Measurements from ENCODE around the gene GALNT2.

The GALNT2 gene

DNA sequence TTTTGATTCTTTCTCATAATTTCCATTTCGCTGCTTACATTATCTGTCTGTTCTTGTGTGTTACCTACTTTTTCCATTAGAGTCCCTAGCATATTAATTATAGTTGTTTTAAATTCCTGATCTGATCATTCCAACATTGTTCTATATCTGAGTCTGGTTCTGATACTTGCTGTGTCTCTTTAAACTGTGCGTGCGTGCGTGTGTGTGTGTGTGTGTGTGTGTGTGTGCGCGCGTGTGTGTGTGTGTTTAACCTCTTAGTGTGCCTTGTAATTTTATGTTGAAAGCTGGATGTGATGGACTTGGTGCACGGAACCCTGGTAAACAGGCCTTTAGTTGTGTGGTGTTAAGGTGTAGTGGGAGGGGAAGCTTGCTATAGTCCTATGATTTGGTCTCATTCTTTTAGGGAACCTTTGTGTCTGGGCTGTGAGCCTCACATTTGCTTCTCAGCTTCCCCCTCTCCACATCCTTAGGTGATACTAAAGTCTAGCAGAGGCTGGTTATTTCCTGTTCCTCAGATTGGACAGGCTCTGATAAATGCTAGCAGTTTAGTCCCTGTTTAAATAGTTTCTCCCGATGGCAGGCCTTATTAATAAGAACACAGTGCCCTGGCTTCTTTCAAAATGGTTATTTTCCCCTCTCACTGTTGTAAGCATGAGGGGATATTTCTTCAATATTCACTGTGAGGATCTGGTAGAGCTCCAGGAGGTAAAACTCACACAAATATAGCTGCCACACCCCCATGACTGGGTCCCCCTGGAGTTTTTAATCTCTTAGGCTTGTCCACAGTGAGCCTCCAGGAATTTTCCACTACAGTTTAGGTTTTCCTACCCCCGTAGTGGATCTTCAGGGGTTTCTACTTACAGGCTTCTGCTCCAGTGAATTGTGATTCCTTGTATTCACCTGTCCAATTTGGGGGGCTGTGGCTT, 118.3 kb downstream of the GALNT2 start:
- H3K36me3 ChIP-seq (ENCODE audit: control insufficient read depth, insufficient read depth, low read length) = peaks cover 4% of the 10 kb centered on the region; the same call in 1 of the 2 replicates
- no peaks in the 10 kb centered on the region for H3K9me3 ChIP-seq (ENCODE audit: control insufficient read depth, insufficient read depth, low read length)
- H3K27ac ChIP-seq (ENCODE audit: low read depth, low read length) = peak overlapping the region; percentile 92
- H3K9ac ChIP-seq (ENCODE audit: low read depth, low read length) = peak overlapping the region; percentile 4; the same call in 1 of the 2 replicates
- H3K4me1 ChIP-seq (ENCODE audit: control insufficient read depth, insufficient read depth, low read length) = peaks cover 32% of the 10 kb centered on the region
- no peaks in the 10 kb centered on the region for H3K27me3 ChIP-seq (ENCODE audit: control insufficient read depth, insufficient read depth, low read length)
- no peak overlapping the region for H3K4me3 ChIP-seq (ENCODE audit: low read depth, low read length)

DNA sequence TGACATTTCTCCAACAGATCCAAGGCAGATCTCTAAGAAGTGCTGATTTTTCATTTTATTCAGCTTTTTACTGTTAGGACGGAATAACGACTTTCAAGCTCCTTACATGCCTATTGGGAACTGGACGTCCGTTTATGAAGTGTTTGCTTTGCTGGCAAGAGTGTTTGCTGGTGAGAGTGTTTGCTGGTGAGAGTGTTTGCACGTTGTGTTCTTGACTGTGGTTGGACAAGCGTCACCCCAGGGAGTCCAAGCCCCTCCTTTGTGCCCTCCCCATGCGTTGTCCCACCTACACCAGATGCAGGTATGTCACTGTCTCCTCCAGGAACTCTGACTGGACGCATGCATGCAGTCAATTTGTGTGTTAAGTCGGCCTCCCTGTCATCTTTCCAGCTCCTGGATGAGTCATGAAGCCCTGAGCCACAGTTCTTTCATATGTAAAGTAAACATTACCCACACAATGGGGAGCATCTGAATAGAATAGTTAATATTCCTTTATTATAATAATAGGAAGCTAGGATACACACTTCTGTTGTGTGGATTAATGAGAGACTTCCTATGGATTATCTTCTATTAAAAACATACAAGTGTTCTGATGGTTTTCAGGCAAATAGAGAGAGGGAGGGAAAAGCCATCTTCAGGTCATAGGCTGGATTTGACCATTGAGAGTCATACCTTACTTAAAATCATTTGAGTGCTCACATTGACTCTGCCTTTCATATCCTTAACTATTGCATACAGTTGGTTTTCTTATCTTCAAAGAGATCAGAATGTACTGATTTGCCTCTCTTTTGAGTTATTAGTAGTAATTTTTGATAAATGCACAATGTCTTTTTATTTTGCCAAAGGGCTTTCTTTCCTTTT, 119.2 kb downstream of the GALNT2 start:
- Histone ChIP-seq H3K9ac (ENCODE audit: low read depth, low read length) (0 out of 2 replicates have a peak overlapping the region, but pooled peaks have one; percentile 4), H3K36me3 (ENCODE audit: control insufficient read depth, insufficient read depth, low read length) (peaks cover 4% of the 10 kb centered on the region; the same call in 1 of the 2 replicates), H3K27ac (ENCODE audit: low read depth, low read length) (peak overlapping the region; percentile 92), H3K9me3 (ENCODE audit: control insufficient read depth, insufficient read depth, low read length) (no peaks in the 10 kb centered on the region), H3K4me1 (ENCODE audit: control insufficient read depth, insufficient read depth, low read length) (peaks cover 32% of the 10 kb centered on the region), H3K4me3 (ENCODE audit: low read depth, low read length) (peak overlapping the region; percentile 42), H3K27me3 (ENCODE audit: control insufficient read depth, insufficient read depth, low read length) (no peaks in the 10 kb centered on the region)

DNA sequence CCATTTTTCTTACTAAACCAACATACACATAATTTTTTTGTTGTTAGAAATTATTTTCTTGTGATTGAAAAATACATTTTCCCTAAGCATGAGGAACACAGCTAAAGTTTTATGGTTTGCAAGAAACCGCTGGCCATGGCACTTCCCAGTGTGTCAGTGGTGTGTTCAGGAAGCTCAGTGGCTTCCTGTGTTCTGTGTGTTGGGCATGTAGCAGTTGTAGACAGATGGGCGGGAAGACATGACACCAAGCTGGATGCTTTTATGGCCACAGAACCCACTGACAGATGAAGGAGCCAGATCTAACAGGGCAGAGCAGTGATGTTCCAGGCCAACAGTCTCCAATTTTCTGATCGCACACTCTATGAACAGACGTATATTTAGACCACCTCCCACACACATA, 119.8 kb downstream of the GALNT2 start:
- no peak overlapping the region for H3K9ac ChIP-seq (ENCODE audit: low read depth, low read length)
- no peak overlapping the region for H3K4me3 ChIP-seq (ENCODE audit: low read depth, low read length)
- no peaks in the 10 kb centered on the region for H3K9me3 ChIP-seq (ENCODE audit: control insufficient read depth, insufficient read depth, low read length)
- H3K27me3 ChIP-seq (ENCODE audit: control insufficient read depth, insufficient read depth, low read length) = no peaks in the 10 kb centered on the region
- peak overlapping the region; percentile 74 for H3K27ac ChIP-seq (ENCODE audit: low read depth, low read length)
- H3K36me3 ChIP-seq (ENCODE audit: control insufficient read depth, insufficient read depth, low read length) = peaks cover 4% of the 10 kb centered on the region; the same call in 1 of the 2 replicates
- peaks cover 32% of the 10 kb centered on the region for H3K4me1 ChIP-seq (ENCODE audit: control insufficient read depth, insufficient read depth, low read length)

DNA sequence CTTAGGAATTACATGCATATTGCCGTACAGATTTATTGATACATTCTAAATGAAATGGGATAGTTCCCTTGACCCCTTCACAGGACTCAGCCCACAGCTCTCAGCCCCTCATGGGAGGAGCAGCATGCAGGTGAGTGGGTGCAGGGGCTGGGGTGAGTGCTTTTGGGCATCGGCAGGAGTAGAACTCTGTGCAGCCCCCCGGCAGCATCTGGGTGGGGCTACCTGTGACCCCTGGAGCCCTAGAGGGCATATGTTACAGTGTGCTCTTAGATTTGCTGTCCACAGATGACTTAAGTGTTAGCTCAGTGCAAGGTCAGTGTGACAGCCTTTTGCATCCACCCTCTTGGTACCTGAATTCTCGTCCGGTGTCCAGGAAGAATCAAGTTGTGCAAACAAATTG, 120.3 kb downstream of the GALNT2 start:
- Histone ChIP-seq H3K36me3 (ENCODE audit: control insufficient read depth, insufficient read depth, low read length) (peaks cover 4% of the 10 kb centered on the region; the same call in 1 of the 2 replicates), H3K4me1 (ENCODE audit: control insufficient read depth, insufficient read depth, low read length) (peaks cover 32% of the 10 kb centered on the region), H3K4me3 (ENCODE audit: low read depth, low read length) (no peak overlapping the region)

GRCh38 chr1:230188826-230189225, 121.8 kb downstream of the GALNT2 start:
- peaks cover 36% of the 10 kb centered on the region for H3K4me1 ChIP-seq (ENCODE audit: control insufficient read depth, insufficient read depth, low read length)
- no peak overlapping the region for H3K9ac ChIP-seq (ENCODE audit: low read depth, low read length)
- no peaks in the 10 kb centered on the region for H3K9me3 ChIP-seq (ENCODE audit: control insufficient read depth, insufficient read depth, low read length)
- no peak overlapping the region for H3K4me3 ChIP-seq (ENCODE audit: low read depth, low read length)
- H3K36me3 ChIP-seq (ENCODE audit: control insufficient read depth, insufficient read depth, low read length) = peaks cover 4% of the 10 kb centered on the region; the same call in 1 of the 2 replicates
- H3K27ac ChIP-seq (ENCODE audit: low read depth, low read length) = no peak overlapping the region
- no peaks in the 10 kb centered on the region for H3K27me3 ChIP-seq (ENCODE audit: control insufficient read depth, insufficient read depth, low read length)

More for the DNA sequence above, 120.3 kb downstream of the GALNT2 start:
- no peak overlapping the region for H3K27ac ChIP-seq (ENCODE audit: low read depth, low read length)
- no peak overlapping the region for H3K9ac ChIP-seq (ENCODE audit: low read depth, low read length)
- H3K27me3 ChIP-seq (ENCODE audit: control insufficient read depth, insufficient read depth, low read length) = no peaks in the 10 kb centered on the region
- no peaks in the 10 kb centered on the region for H3K9me3 ChIP-seq (ENCODE audit: control insufficient read depth, insufficient read depth, low read length)

- no peaks in the 10 kb centered on the region for H3K27me3 ChIP-seq (ENCODE audit: control insufficient read depth, insufficient read depth, low read length)
- no peak overlapping the region for H3K4me3 ChIP-seq (ENCODE audit: low read depth, low read length)
- peaks cover 36% of the 10 kb centered on the region for H3K4me1 ChIP-seq (ENCODE audit: control insufficient read depth, insufficient read depth, low read length)
- H3K36me3 ChIP-seq (ENCODE audit: control insufficient read depth, insufficient read depth, low read length) = peaks cover 4% of the 10 kb centered on the region; the same call in 1 of the 2 replicates
- H3K9me3 ChIP-seq (ENCODE audit: control insufficient read depth, insufficient read depth, low read length) = no peaks in the 10 kb centered on the region
- H3K9ac ChIP-seq (ENCODE audit: low read depth, low read length) = no peak overlapping the region
- no peak overlapping the region for H3K27ac ChIP-seq (ENCODE audit: low read depth, low read length)
These were observed 122.3 kb downstream of the GALNT2 start for GRCh38 chr1:230189341-230189740.

GRCh38 chr1:230189824-230190223, 122.8 kb downstream of the GALNT2 start:
- Histone ChIP-seq H3K9me3 (ENCODE audit: control insufficient read depth, insufficient read depth, low read length) (no peaks in the 10 kb centered on the region), H3K27ac (ENCODE audit: low read depth, low read length) (no peak overlapping the region), H3K4me1 (ENCODE audit: control insufficient read depth, insufficient read depth, low read length) (peaks cover 35% of the 10 kb centered on the region), H3K9ac (ENCODE audit: low read depth, low read length) (no peak overlapping the region), H3K36me3 (ENCODE audit: control insufficient read depth, insufficient read depth, low read length) (peaks cover 4% of the 10 kb centered on the region; the same call in 1 of the 2 replicates), H3K27me3 (ENCODE audit: control insufficient read depth, insufficient read depth, low read length) (no peaks in the 10 kb centered on the region), H3K4me3 (ENCODE audit: low read depth, low read length) (no peak overlapping the region)

- no peak overlapping the region for H3K9ac ChIP-seq (ENCODE audit: low read depth, low read length)
- H3K27me3 ChIP-seq (ENCODE audit: control insufficient read depth, insufficient read depth, low read length) = no peaks in the 10 kb centered on the region
- no peaks in the 10 kb centered on the region for H3K9me3 ChIP-seq (ENCODE audit: control insufficient read depth, insufficient read depth, low read length)
- peaks cover 21% of the 10 kb centered on the region for H3K4me1 ChIP-seq (ENCODE audit: control insufficient read depth, insufficient read depth, low read length)
- no peak overlapping the region for H3K4me3 ChIP-seq (ENCODE audit: low read depth, low read length)
- peaks cover 4% of the 10 kb centered on the region; the same call in 1 of the 2 replicates for H3K36me3 ChIP-seq (ENCODE audit: control insufficient read depth, insufficient read depth, low read length)
- no peak overlapping the region for H3K27ac ChIP-seq (ENCODE audit: low read depth, low read length)
These were observed 124.2 kb downstream of the GALNT2 start for GRCh38 chr1:230191079-230191804.

DNA sequence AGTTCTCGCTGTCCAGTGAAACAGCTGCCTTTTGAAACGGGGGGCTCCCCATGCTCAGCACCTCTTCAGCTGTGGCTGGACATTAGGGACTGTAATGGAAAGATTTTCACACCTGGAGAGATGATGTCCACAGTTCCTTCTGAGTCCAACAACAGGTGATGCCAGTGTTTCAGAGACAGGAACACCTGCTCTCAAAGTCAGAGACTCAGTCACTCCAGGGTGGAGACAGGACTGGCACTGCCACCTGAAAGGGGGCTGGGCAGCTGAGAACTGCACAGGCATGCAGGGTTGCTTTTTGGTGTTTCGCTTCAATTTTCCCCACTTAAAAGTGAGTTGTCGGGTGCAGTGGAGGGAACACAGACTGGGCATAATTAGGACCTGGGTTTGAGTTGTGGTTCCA, 124.8 kb downstream of the GALNT2 start:
- H3K36me3 ChIP-seq (ENCODE audit: control insufficient read depth, insufficient read depth, low read length) = peaks cover 4% of the 10 kb centered on the region; the same call in 1 of the 2 replicates
- H3K27ac ChIP-seq (ENCODE audit: low read depth, low read length) = no peak overlapping the region
- H3K9ac ChIP-seq (ENCODE audit: low read depth, low read length) = no peak overlapping the region
- no peaks in the 10 kb centered on the region for H3K27me3 ChIP-seq (ENCODE audit: control insufficient read depth, insufficient read depth, low read length)
- no peak overlapping the region for H3K4me3 ChIP-seq (ENCODE audit: low read depth, low read length)
- H3K4me1 ChIP-seq (ENCODE audit: control insufficient read depth, insufficient read depth, low read length) = peaks cover 14% of the 10 kb centered on the region; the same call in 1 of the 2 replicates
- no peaks in the 10 kb centered on the region for H3K9me3 ChIP-seq (ENCODE audit: control insufficient read depth, insufficient read depth, low read length)

GRCh38 chr1:230194525-230194924, 127.5 kb downstream of the GALNT2 start:
- no peaks in the 10 kb centered on the region for H3K27me3 ChIP-seq (ENCODE audit: control insufficient read depth, insufficient read depth, low read length)
- H3K9me3 ChIP-seq (ENCODE audit: control insufficient read depth, insufficient read depth, low read length) = no peaks in the 10 kb centered on the region
- H3K9ac ChIP-seq (ENCODE audit: low read depth, low read length) = no peak overlapping the region
- no peak overlapping the region for H3K4me3 ChIP-seq (ENCODE audit: low read depth, low read length)
- H3K4me1 ChIP-seq (ENCODE audit: control insufficient read depth, insufficient read depth, low read length) = peaks cover 6% of the 10 kb centered on the region; the same call in 1 of the 2 replicates
- H3K36me3 ChIP-seq (ENCODE audit: control insufficient read depth, insufficient read depth, low read length) = no peaks in the 10 kb centered on the region
- no peak overlapping the region for H3K27ac ChIP-seq (ENCODE audit: low read depth, low read length)
